ENCODE data around the gene CFTR. TPM values are rescaled to one million over a fixed set of nuclear protein-coding genes. Genes with fewer than 3 reads are reported as not detected.

CFTR gene

Small RNA genes within 50 kb of the gene (small RNA-seq; reads per million reads assigned to genes)
- gene AC000111.1 (ENCODE audit: insufficient read depth) (not detected), gene AC000111.2 (ENCODE audit: insufficient read depth) (not detected)
